SU-DHL-6 (cell line): Measurements from ENCODE around the gene ICE1.

Source experiments
- CTCF ChIP-seq: fragments of 200-600 bp; sonication (generic); IDR thresholded peaks from one replicate; pipeline ENCODE4 v1.5.1; 2017; ENCODE audit warnings: antibody characterized with exemption, mild to moderate bottlenecking, low read length, moderate library complexity; ENCODE audit not compliant: insufficient read depth, poor library complexity, severe bottlenecking
- EZH2phosphoT487 ChIP-seq: fragments of 200-600 bp; sonication (generic), shearing (Covaris generic); conservative IDR thresholded peaks from 2 replicates; pipeline ENCODE4 v1.6.1; 2018; ENCODE audit warnings: mild to moderate bottlenecking, antibody characterized with exemption, low read length, moderate library complexity, mixed read lengths

DNA sequence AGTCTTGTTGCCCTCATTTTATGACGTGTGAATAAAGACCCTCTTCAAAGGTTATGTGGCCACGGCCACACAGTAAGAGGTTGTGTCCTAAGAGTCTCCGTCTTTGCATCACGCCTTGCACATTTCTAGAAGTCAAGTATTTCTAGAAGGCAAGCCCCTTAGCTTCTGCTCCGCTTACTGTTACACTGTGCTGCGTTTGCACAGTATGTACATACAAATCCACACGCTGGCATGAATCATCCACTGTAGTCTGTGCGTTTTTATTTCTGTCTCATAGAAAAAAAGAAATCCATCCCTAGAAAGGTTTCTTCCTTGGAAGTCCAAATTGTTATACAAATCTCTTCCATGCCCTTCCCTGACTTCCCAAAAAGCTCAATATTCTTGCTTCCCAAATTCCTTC is 21.4 kb upstream of the ICE1 start:
- TF ChIP-seq CTCF (no peak), EZH2phosphoT487 (no peak)
